NT2/D1 (cell line): ENCODE measurements around the gene NT5DC4.
"Not testable (repeated sequence)": the region's sequence is repeated elsewhere in the genome, so short reads cannot be mapped to it uniquely, and the experiment has no call there.

ENCODE experiments used
- DNase-seq: peaks from one replicate; pipeline ENCODE4 v3.0.0-alpha.2; 2011; ENCODE audit warnings: low read depth, low spot score
- H3K27me3 ChIP-seq: 2 replicates; pipeline ENCODE4 v1.6.0; 2011; ENCODE audit warnings: mild to moderate bottlenecking; ENCODE audit not compliant: insufficient read length, insufficient read depth
- H3K36me3 ChIP-seq: 2 replicates; pipeline ENCODE4 v1.6.1; 2011; ENCODE audit warnings: mild to moderate bottlenecking, low read length, mixed read lengths; ENCODE audit not compliant: insufficient read depth, insufficient read length
- H3K4me1 ChIP-seq: 2 replicates; pipeline ENCODE4 v1.5.1; 2011; ENCODE audit not compliant: insufficient read depth, insufficient read length
- H3K4me3 ChIP-seq: 2 replicates; pipeline ENCODE4 v1.5.1; 2011; ENCODE audit warnings: low read depth; ENCODE audit not compliant: insufficient read length
- H3K9ac ChIP-seq: 2 replicates; pipeline ENCODE4 v1.6.0; 2011; ENCODE audit warnings: low read depth; ENCODE audit not compliant: insufficient read length
- H3K9me3 ChIP-seq: 2 replicates; pipeline ENCODE4 v1.5.1; 2011; ENCODE audit warnings: mild to moderate bottlenecking, low read length; ENCODE audit not compliant: insufficient read depth
- SUZ12 ChIP-seq: IDR thresholded peaks from 2 replicates; pipeline ENCODE4 v1.6.1; 2011; ENCODE audit not compliant: insufficient read length, insufficient read depth; ENCODE audit errors: extremely low read depth
- YY1 ChIP-seq: IDR thresholded peaks from 2 replicates; pipeline ENCODE4 v1.6.1; 2011; ENCODE audit not compliant: insufficient read length, insufficient read depth
- ZNF274 ChIP-seq: IDR thresholded peaks from 2 replicates; pipeline ENCODE4 v1.6.1; 2011; ENCODE audit warnings: mild to moderate bottlenecking, low read depth, low read length

NT5DC4 gene

DNA sequence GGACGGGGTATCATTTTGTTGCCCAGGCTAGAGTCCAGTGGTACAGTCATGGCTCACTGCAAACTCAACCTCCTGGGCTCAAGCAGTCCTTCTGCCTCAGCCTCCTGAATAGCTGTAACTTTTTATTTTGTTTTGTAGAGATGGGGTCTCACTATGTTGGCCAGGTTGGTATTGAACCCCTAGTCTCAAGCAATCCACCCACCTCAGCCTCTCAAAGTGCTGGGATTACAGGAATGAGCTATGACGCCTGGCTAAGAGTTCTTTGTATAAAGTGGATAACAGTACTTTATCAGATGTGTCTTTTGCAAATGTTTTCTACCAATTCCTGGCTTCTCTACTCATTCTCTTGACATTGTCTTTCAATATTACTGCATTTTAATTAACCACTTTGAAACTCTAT is 17.1 kb upstream of the NT5DC4 start:
- no peaks in the 10 kb centered on the region for H3K9me3 ChIP-seq
- no peak overlapping the region for H3K4me3 ChIP-seq
- no peak overlapping the region for H3K9ac ChIP-seq
- no peak for TF ChIP-seq SUZ12
- DNase-seq: no peak
- no peaks in the 10 kb centered on the region for H3K27me3 ChIP-seq
- H3K4me1 ChIP-seq: no peaks in the 10 kb centered on the region
- H3K36me3 ChIP-seq: no peaks in the 10 kb centered on the region

DNA sequence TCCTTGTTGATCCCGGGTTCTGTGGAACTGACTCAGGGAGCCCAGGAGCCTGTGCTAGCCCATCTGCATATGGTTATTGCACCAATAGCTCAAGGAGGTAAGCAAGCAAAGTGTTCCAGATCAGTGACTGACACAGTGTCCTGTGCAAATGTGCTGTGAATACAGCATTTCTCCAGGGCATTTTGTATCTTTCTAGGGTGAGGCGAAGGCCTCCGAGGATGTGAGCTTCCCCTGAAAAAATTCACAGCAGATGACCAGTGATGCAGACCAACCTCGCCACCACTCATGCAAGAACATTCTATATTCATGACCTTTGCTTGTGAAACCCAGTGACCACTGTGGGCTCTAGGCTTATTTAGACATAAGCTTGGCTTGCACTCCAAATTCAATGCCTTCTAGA is 15.2 kb upstream of the NT5DC4 start:
- no peak overlapping the region for H3K9ac ChIP-seq
- no peaks in the 10 kb centered on the region for H3K36me3 ChIP-seq
- H3K9me3 ChIP-seq: no peaks in the 10 kb centered on the region
- H3K4me1 ChIP-seq: no peaks in the 10 kb centered on the region
- no peak for TF ChIP-seq YY1
- TF ChIP-seq SUZ12: no peak
- TF ChIP-seq ZNF274: no peak
- no peaks in the 10 kb centered on the region for H3K27me3 ChIP-seq
- DNase-seq: no peak
- H3K4me3 ChIP-seq: no peak overlapping the region

DNA sequence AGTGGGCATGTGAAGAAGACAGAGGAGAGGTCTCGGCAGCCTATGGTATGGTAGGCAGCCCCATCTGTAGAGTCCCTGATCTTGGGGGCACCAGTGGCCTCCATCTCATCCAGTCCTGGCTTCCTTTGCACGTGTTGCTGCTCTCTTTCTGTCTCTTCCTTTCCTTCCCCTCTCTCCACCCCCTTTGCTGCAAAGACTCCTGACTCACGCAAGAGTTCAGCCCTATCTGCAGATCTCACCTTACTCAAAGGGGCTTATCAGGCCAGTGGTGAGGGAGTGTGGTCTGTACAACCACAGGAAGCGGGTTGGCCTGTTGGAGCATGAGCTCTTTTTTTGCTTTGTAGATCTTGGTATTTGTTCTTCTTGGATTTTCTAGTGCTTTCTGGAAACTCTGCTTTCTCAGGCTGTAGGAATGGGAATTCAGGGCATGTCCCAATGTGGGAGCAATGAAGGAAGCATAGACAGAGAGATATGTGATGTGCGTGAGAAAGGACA is 14.6 kb upstream of the NT5DC4 start:
- no peak overlapping the region for H3K9ac ChIP-seq

DNA sequence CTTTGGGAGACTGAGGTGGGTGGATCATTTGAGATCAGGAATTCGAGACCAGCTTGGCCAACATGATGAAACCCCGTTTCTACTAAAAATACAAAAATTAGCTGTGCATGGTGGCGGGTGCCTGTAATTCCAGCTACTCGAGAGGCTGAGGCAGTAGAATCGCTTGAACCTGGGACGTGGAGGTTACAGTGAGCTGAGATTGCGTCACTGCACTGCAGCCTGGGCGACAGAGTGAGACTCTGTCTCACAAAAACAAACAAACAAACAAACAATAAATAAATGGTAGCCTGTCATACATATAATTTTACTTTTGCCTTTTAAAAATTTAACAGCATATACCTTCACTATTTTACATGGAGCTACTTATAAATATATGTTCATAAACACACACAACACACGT is 13.9 kb upstream of the NT5DC4 start:
- H3K4me3 ChIP-seq, H3K27me3 ChIP-seq, H3K9me3 ChIP-seq, H3K9ac ChIP-seq, DNase-seq, H3K36me3 ChIP-seq, H3K4me1 ChIP-seq: not testable (repeated sequence)

More for the DNA sequence above, 14.6 kb upstream of the NT5DC4 start:
- TF ChIP-seq SUZ12: no peak
- TF ChIP-seq ZNF274: no peak
- TF ChIP-seq YY1: no peak
- no peak for DNase-seq
- Histone ChIP-seq H3K4me3 (no peak overlapping the region), H3K27me3 (no peaks in the 10 kb centered on the region), H3K36me3 (no peaks in the 10 kb centered on the region), H3K9me3 (no peaks in the 10 kb centered on the region), H3K4me1 (no peaks in the 10 kb centered on the region)

DNA sequence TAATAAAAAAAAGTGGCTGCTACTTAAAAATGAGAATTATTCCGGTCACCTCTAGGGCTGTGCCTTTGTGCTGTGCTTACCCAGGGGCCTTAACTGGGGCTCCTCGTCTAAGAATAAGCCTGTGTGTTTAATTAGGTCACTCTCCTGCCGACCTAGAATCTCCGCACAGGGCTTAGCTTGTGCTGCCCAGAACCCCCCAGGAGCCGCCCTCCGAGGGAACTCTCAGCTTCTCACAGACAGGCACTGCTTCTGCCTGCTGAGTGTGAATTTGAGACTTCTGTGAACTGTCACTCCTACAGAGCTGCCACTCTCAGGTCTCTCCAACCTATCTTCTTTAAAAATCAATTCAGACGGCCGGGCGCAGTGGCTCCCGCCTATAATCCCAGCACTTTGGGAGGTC is 11.9 kb upstream of the NT5DC4 start:
- no peak for DNase-seq

DNA sequence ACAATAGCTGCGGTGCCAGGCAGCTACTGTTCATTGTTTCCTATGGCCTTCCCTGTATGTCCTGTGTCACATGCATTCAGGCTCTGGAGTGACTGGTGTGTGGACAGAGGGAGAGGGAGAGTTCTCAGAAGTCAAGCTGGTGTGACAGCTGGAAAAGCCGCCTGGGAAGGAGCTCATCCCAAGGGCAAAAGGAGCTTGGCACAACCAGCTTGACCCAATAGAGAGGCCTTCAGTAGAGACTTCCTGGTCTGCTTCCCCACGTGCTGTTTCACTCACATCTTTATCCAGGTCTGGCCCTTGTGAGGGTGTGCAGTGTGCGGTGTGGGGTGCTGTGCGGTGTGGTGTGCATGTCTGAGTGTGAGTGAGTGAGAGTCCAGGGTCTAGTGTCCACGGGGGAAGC is 11.1 kb upstream of the NT5DC4 start:
- Histone ChIP-seq H3K4me3 (no peak overlapping the region), H3K27me3 (no peaks in the 10 kb centered on the region), H3K4me1 (peaks cover 6% of the 10 kb centered on the region), H3K9me3 (no peaks in the 10 kb centered on the region), H3K9ac (no peak overlapping the region), H3K36me3 (no peaks in the 10 kb centered on the region)
- no peak for DNase-seq
- TF ChIP-seq YY1 (no peak), SUZ12 (no peak), ZNF274 (no peak)

More for the DNA sequence above, 11.9 kb upstream of the NT5DC4 start:
- Histone ChIP-seq H3K9me3 (no peaks in the 10 kb centered on the region), H3K27me3 (no peaks in the 10 kb centered on the region), H3K36me3 (no peaks in the 10 kb centered on the region), H3K4me1 (peaks cover 6% of the 10 kb centered on the region), H3K4me3 (no peak overlapping the region), H3K9ac (no peak overlapping the region)
- TF ChIP-seq SUZ12: no peak
- TF ChIP-seq YY1: no peak

DNA sequence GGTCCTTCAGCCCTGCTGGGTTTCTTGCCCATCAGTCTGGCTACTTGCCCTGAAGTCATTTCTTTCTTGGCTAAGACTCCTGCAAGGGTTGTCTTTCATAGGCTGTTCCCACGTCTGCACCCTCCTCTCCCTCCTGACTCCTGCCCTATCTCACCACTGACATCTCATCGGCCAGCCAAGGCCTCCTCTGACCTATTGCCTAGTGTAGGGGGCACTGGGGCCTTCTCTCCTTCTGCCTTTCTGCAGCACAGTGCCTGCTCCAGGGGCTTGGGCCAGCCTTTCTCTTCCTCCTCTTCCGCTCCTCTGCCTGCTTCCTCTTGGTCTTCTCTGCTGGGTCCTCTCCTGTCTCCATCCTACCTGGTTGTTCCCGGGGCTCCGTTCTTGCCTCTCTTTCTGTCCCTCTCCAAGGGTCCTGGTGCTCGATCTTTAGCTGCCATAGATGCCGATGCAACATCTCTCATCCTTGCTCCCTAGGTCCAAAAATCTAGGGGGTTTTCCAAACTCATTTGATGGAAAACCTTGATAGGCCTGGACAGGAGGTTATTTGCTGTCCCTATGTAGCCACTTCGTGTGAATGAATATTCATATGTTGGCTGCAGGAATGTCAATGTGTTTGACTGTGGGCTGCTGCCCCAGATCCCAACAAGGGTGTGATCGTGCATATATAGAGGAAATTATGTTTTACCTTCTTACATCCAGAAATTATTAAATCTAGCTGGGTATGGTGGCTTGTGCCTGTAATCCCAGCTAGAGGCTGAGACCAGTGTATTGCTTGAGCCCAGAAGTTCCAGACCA is 9.7 kb upstream of the NT5DC4 start:
- no peak for DNase-seq
- TF ChIP-seq ZNF274 (no peak), SUZ12 (no peak), YY1 (no peak)
- Histone ChIP-seq H3K4me1 (peaks cover 6% of the 10 kb centered on the region), H3K9ac (no peak overlapping the region), H3K4me3 (no peak overlapping the region), H3K27me3 (no peaks in the 10 kb centered on the region), H3K36me3 (no peaks in the 10 kb centered on the region), H3K9me3 (no peaks in the 10 kb centered on the region)
